Suppressor macrophage (primary cell): Measurements from ENCODE around the gene SH3PXD2B.
A peak's percentile ranks its signal among the peaks of the same experiment; 100 is the strongest.

Source experiments
- DNase-seq, 4 experiments: peaks; one replicate each; pipeline ENCODE4 v3.0.0-alpha.2; 2020 to 2022
- total RNA-seq, 17 experiments: gene quantifications; one replicate each; lab custom pipeline; 2026; ENCODE audit warnings: mixed read lengths in 6 of 17, inconsistent platforms in 3 of 17; lab: John Stamatoyannopoulos, UW

Gene SH3PXD2B
- total RNA-seq: 5.1 to 42.9 (median 15.1) reads per million in 17 experiments

DNA sequence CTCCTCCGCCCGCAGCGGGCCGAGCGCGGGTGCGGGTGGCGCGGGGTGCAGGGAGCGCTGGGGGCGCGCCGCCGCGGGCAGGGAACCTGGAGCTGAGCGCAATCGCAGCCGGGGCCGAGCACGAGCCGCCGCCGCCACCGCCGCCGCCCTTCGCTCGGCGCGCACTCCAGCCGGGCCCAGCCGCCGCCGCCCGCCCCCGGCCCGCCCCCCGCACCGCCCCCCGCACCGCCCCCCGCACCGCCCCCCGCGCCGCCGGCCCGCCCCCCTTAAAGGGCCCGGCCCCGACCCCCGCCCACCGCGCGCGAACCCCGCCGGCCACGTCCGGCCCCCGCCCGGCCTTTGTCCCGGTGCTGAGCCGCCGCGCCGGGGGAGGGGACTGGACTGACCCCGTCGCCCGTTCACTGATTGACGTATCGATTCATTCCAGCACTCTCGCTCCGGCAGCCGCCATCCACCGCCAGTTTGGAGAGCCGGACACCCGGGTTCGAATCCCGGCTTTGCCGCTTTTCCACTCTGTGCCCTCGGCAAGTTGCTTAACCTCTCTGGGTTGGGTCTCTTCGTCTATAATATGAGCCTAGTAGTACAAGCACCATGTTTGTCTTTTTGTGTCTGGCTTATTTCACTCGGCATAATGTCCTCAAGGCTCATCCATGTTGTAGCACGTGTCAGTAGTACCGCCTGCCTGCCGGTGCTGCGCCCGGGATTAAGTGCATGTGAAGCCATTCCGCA is at the start of gene SH3PXD2B:
Gene SH3PXD2B, minus strand, starts transcription at position 168 of the 729 bp plus-strand sequence. CDS start 173 bp downstream, outside the sequence.
- DNase-seq: peak; percentile 54 to 84 (median 68)

- peak; percentile 4 to 32 (median 20) for DNase-seq
Observed at GRCh38 chr5:172502969-172503368, 48.6 kb upstream of the SH3PXD2B start.

DNA sequence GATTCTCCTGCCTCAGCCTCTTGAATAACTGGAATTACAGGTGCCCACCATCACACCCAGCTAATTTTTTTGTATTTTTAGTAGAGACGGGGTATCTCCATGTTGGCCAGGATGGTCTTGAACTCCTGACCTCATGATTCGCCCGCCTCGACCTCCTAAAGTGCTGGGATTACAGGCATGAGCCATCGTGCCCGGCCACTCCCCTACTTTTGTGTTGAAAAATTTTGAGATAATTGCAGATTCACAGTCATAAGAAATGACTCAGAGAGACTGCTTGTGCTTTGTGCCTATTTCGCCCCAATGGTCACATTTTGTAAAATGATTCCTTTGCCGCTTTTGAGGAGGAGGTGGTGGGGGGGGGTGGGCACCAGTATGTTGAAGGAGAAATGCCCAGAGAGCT is 48.1 kb upstream of the SH3PXD2B start:
- no peak for DNase-seq

GRCh38 chr5:172501708-172502320 is 47.5 kb upstream of the SH3PXD2B start:
- DNase-seq: no peak

- no peak for DNase-seq
Observed at GRCh38 chr5:172499287-172499686, 45.0 kb upstream of the SH3PXD2B start.

GRCh38 chr5:172498431-172499129 is 44.3 kb upstream of the SH3PXD2B start:
- DNase-seq: no peak

- DNase-seq: no peak
Observed at GRCh38 chr5:172497591-172498255, 43.4 kb upstream of the SH3PXD2B start.

DNA sequence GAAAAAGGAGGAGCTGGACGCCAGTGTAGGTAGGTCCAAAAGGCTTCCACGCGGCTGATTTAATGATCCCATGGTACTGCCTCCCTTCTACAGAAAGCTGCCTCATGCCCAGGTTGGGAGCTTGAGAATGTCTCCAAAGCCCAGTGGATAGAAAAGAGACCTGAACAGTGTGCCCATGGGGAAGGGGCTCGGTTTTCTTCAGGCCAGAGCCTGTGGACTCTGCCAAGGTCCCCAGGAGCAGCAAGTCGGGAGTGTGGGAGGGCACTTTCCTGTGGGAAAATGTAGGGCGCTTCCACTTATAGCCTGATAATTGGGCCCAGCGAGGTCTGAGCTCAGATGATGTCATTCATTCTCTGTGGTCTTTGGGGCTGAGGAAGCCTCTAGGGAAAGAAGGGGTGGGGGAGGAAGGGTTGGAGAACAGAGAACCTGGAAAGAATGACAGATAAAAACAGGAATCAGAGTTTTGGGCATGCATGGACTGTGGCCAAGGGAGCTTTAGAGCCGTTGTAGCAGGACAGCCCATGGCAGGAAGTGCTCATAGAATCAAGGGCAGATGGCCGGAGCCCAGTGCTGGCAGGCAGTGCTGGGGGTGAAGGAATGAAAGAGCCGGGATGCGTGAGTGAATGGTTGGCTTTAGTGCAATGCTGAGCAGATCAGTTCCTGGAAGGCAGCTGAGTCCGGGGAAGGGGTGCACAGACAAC is 42.5 kb upstream of the SH3PXD2B start:
- no peak for DNase-seq

DNA sequence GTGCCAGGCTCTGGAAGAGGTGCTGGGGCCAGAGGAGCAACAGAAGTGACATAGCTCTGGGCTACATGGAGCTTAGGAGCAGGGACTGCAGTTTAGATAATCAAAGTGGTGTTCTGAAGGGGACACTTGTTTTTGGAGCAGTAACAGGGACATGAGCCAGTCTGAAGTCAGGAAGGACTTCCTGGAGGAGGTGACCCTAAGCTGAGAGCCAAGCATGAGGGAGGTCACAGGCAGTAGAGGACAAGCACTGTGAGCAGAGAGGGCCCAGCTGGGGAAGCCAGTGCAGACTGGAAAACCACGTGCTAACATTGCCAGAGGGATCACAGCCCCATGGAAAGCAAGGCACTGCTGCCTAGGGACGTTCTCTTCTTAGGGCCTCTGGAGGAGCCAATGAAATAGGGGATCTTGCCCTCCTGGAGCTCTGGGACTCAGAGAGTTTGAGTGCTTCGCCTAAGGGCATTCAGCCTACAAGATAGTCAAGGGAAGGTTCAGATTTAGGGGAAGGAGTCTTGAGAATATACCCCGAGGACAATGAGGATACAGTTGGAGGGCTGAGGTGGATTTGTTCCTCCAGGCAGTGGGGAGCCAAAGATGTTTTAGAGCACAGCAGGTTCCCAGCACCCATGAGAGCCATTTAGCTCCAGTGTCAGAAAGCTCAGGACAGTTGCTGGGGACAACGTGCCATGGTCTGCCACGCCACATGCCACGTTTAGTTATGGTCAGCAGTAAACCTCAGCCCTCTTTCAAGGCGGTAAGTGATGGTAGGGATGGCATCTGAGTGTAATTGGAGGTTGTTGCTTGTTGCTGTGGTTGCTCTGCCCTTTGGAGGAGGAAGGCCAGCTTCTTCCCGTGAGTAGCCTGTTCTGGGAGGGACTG is 40.5 kb upstream of the SH3PXD2B start:
- no peak for DNase-seq

DNA sequence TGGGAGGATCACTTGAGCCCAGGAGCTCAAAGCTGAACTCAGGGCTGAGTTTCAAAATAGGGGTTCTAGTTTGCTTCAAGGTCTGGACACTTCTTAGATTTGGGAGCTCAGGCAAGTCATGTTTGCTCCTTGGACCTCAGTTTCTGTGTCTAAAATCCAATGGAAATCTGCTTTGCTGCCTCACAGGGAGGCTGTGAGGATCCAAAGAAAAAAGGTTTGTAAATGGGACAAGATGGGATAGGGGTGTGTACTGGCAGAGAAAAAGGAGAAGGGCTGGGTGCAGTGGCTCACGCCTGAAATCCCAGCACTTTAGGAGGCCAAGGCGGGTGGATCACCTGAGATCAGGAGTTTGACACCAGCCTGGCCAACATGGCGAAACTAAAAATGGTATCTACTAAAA is 39.6 kb upstream of the SH3PXD2B start:
- no peak for DNase-seq

DNA sequence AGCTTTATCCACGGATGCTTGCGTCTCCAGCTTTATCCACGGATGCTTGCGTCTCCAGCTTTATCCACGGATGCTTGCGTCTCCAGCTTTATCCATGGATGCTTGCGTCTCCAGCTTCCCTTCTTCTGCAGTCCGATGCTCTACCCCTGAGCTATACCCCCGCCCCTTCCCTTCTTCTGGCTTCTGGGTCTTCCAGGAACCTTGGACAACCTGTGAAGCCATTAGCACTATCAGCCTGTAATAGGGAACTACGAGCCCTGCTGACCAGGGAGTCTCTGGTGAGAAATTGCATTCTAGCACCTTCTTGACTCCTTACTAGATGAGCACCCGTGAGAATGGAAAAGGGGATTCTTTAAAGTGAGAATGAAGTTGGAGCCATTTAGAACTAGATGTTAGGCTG is 39.1 kb upstream of the SH3PXD2B start:
- no peak for DNase-seq

DNA sequence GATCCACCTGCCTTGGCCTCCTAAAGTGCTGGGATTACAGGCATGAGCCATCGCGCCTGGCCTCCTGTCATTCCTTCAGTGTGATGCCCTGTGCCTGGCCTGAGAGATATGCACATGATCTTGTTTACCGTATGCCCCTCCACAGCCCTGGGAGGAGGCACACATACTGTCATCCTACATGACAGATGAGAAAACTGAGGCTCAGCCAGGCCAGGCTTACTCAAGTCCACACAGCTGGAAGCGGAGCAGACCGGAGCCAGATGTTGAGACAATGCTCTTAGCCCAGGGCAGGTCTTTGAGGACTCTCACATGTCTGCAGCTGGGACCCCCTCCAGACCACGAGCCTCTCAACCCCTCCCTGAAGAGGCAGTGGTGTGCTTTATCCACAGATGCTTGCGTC is 38.7 kb upstream of the SH3PXD2B start:
- no peak for DNase-seq

DNA sequence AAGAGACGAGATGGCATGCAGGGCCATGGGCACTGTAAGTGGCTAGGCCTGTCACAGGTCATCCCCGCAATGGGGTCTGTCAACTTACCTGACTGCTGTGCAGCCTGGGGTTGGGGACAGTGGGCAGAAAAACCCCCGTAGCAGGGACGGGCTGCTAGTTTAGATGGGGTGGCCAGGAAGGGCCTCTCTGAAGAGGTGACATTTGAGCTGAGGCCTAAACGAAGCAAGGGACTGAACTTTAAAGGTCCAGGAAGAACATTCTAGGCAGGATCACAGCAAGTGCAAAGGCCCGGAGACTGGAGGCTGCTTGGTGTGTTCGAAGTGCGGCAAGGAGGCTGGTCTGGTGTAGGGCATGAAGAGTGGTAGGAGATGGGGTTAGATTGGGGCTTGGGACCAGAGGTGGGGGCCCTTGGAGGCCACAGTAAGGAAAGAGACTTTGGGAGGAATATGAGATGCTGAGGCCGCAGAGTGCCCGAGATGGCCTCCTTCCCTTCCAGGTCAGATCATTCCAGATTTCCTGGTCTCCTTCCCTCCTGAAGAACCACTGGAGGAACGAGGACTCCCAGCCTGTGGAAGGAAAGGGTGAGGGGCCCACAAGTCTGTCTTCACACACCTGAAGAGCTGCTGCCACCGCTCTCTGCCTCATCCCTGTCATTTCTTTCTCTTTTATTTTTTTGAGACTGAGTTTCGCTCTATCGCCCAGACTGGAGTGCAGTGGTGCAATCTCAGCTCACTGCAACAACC is 37.9 kb upstream of the SH3PXD2B start:
- no peak for DNase-seq

DNA sequence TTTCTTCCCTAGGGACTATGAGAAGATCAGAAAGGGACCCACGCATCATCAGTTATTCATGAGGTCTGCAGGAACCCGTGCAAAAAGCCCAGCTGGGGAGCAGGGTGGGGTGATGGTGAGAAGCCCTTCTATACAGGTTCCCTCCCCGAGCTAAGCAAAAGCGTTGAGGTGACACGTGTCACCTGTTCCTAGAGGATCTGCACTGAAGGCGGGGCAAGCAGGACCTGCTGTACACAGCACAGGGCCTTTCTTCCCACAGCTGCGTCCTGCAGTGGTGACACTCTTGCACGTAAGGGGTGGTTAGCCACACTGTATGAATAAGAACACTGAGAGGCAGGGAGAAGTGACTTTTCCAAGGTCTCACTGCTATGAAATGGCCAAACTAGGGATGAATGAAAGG is 37.2 kb upstream of the SH3PXD2B start:
- DNase-seq: no peak

DNA sequence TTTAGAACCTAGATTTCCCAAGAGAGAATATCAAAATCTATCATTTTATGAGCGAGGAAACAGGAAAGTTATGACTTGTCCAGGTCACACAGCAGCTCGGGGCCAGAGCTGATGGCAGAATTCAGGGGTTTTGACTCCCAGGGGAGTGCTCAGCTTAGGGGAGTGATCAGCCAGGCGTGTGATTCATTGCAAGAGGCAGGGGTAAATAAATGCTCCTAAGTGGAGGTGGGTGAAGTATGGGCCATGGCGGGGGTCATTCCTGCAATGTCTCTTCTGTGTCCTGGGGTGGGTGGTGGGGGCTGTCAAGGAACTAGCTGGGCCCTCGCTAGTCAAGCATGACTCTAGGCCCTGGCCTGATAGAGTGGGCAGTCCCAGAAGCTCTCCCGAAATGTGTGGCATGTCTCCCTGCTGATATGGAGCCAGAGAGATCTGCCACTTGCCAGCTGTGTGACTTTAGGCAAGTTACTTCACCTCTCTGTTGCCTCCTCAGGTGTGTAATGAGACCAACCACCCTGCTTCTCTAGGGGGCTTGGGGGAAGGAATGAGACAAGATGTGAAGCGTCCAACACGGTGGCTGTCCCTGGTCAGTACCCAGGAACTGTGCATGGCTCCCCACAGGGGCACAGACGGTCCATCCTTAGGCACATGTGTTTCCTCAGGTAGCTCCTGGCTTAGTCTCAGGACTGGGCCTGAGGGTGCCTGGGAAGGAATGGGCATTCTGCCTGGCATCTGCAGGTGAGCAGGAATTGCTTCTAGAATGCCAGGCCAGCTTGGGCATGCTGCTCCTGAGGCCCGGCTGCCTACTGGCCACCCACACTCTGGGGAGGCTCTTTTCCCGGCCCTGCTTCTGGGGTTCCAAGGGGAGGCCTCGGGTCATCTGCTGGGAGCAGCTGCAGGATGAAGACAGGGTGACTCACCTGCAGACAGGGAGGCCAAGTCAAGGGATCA is 36.5 kb upstream of the SH3PXD2B start:
- no peak for DNase-seq

GRCh38 chr5:172488221-172488620 is 33.9 kb upstream of the SH3PXD2B start:
- no peak for DNase-seq

- DNase-seq: no peak
Observed at GRCh38 chr5:172487671-172488070, 33.3 kb upstream of the SH3PXD2B start.

DNA sequence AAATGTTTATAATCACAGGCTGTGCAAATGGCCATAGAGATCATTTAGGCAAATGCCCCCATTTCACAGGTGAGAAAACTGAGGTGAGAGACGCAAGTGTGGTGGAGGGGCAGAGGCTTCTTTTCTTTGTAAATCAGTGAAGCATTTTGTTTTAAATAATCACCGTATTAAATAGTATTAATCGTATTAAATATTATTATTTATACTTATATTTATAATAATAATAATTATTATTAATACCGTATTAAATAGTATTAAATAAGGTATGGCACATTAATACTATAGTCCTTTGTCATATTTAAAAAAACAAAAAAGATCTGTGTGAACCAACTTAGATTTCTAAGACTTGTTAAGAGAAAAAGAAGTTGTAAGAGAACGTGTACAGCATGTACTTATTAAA is 32.6 kb upstream of the SH3PXD2B start:
- DNase-seq: no peak

- no peak for DNase-seq
Observed at GRCh38 chr5:172486451-172486850, 32.1 kb upstream of the SH3PXD2B start.
